NB4 (cell line): ENCODE measurements around the gene PRRG2.

ENCODE experiments used
- DNase-seq: peaks from one replicate; pipeline ENCODE4 v3.0.0; 2010; ENCODE audit warnings: low read depth
- H3K4me3 ChIP-seq: one replicate; pipeline ENCODE4 v1.5.1; 2011; ENCODE audit warnings: mild to moderate bottlenecking, low read depth, low read length, moderate library complexity
- MYC ChIP-seq: IDR thresholded peaks from 2 replicates; pipeline ENCODE4 v1.6.1; 2011; ENCODE audit warnings: low read depth, low read length
- POLR2A ChIP-seq: IDR thresholded peaks from 2 replicates; pipeline ENCODE4 v1.6.1; 2011; ENCODE audit warnings: mild to moderate bottlenecking; ENCODE audit not compliant: insufficient read length; ENCODE audit errors: extremely low read depth
- TF ChIP-seq, protein P1 (sequence below): IDR thresholded peaks from 2 replicates; pipeline ENCODE4 v1.6.1; 2011; ENCODE audit warnings: low read depth, low read length
- TF ChIP-seq, protein P2 (sequence below): IDR thresholded peaks from one replicate; pipeline ENCODE4 v1.5.1; 2012; ENCODE audit warnings: low read depth, low read length

Gene PRRG2

DNA sequence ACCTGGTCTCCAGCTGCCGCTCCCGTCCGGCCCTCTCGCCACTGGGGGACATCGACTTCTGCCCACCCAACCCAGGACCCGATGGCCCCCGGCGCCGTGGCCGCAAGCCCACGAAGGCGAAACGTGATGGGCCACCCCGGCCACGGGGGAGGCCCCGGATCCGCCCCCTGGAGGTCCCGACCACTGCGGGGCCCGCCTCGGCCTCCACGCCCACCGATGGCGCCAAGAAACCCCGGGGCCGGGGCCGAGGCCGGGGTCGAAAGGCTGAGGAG lies 16.5 kb downstream of the PRRG2 start:
- no peak for DNase-seq
- H3K4me3 ChIP-seq, result no peak overlapping the region
- TF ChIP-seq POLR2A, result no peak
- TF ChIP-seq, protein P1, sequence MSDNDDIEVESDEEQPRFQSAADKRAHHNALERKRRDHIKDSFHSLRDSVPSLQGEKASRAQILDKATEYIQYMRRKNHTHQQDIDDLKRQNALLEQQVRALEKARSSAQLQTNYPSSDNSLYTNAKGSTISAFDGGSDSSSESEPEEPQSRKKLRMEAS, result no peak
- no peak for TF ChIP-seq MYC
- TF ChIP-seq, protein P2, sequence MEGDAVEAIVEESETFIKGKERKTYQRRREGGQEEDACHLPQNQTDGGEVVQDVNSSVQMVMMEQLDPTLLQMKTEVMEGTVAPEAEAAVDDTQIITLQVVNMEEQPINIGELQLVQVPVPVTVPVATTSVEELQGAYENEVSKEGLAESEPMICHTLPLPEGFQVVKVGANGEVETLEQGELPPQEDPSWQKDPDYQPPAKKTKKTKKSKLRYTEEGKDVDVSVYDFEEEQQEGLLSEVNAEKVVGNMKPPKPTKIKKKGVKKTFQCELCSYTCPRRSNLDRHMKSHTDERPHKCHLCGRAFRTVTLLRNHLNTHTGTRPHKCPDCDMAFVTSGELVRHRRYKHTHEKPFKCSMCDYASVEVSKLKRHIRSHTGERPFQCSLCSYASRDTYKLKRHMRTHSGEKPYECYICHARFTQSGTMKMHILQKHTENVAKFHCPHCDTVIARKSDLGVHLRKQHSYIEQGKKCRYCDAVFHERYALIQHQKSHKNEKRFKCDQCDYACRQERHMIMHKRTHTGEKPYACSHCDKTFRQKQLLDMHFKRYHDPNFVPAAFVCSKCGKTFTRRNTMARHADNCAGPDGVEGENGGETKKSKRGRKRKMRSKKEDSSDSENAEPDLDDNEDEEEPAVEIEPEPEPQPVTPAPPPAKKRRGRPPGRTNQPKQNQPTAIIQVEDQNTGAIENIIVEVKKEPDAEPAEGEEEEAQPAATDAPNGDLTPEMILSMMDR, result no peak

DNA sequence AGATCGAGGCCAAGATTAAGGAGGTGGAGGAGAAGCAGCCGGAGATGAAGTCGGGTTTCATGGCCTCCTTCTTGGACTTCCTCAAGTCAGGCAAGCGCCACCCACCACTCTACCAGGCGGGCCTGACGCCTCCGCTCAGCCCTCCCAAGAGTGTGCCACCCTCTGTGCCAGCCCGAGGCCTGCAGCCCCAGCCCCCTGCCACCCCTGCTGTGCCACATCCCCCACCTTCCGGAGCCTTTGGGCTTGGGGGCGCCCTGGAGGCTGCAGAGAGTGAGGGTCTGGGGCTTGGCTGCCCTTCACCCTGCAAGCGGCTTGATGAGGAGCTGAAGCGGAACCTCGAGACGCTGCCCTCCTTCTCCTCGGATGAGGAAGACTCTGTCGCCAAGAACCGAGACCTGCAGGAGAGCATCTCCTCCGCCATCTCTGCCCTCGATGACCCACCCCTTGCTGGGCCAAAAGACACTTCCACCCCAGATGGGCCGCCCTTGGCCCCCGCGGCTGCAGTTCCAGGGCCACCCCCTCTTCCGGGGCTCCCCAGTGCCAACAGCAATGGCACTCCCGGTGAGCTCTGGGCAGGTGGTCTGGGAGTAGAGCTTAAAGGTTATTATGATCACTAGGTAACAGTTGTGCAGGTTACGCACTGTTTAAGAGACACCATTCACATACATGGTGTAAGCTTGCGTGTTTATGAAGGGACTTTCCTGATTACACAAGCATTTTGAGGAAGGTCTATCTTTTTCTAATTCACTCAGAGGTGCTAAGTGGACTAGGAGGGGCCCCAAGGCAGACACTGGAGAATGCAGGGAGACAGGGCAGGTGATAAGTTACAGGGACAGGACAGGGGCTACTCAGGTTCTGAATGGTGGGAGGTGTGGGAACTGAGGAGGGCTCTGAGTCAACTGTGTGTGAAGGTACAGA lies 18.5 kb downstream of the PRRG2 start:
- TF ChIP-seq, protein P2, result no peak
- no peak for TF ChIP-seq POLR2A
- TF ChIP-seq, protein P1, result no peak
- TF ChIP-seq MYC, result no peak
- DNase-seq, result no peak
- no peak overlapping the region for H3K4me3 ChIP-seq

DNA sequence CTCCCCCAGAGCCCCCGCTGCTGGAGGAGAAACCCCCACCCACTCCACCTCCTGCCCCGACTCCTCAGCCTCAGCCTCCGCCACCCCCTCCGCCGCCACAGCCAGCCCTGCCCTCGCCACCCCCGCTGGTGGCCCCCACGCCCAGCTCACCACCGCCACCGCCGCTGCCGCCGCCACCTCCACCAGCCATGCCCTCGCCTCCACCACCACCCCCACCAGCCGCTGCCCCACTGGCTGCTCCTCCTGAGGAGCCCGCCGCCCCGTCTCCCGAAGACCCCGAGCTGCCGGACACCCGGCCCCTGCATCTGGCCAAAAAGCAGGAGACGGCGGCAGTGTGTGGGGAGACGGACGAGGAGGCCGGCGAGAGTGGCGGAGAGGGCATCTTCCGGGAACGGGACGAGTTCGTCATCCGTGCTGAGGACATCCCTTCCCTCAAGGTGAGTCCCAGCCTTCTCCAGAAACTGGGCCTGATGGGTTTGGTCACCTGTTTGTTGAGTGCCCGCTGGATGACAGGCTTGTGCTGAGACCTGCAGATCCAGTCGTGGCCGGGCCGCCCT lies 20.4 kb downstream of the PRRG2 start:
- TF ChIP-seq, protein P1, result no peak
- TF ChIP-seq MYC (no peak), POLR2A (no peak)
- TF ChIP-seq, protein P2, result no peak
- no peak overlapping the region for H3K4me3 ChIP-seq
- no peak for DNase-seq

DNA sequence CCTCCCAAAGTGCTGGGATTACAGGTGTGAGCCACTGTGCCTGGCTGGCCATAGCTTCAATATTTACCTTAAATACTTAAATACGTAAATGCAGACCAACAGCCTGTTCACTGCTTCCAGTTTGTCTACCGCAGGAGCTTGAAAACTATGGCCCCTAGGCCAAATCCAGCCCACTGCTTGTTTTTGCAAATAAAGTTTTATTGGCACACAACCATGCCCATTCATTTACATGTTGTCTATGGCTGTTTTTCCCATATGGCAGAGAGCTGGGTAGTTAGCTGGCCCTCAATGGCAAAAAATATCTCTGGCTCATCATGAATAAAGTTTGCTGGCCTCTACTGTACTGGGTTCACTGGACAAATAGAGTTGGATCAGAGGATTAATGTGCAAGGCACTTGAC lies 21.7 kb downstream of the PRRG2 start:
- no peak overlapping the region for H3K4me3 ChIP-seq
- TF ChIP-seq, protein P2, result no peak
- TF ChIP-seq MYC (no peak), POLR2A (no peak)
- TF ChIP-seq, protein P1, result no peak
- no peak for DNase-seq

DNA sequence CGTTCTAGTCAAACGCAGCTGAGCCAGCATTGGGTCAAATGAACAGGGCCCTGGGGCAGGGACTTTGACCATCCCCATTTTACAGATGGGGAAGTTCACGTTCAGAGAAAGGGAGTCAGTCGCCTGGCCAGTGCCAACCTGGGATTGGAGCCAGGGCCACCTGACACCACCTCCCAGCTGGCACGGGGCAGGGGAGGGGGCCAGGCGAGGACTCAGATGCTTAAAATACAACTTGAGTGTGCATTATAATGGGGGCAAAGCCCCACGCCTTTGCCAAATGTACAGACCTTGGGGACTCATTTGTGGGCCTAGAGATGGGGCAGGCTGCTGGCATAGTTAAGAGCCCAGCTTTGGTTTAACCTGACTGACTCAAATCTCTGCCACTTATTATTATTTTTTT lies 24.5 kb downstream of the PRRG2 start:
- TF ChIP-seq POLR2A (no peak), MYC (no peak)
- TF ChIP-seq, protein P2, result no peak
- TF ChIP-seq, protein P1, result no peak
- no peak overlapping the region for H3K4me3 ChIP-seq
- DNase-seq, result no peak
